Osteoblast (primary cell): ENCODE data around the gene PPFIA4. TPM values are rescaled to one million over a fixed set of nuclear protein-coding genes. Genes with fewer than 3 reads are reported as not detected.
A peak's percentile ranks its signal among the peaks of the same experiment; 100 is the strongest.
"Not testable (repeated sequence)": the region's sequence is repeated elsewhere in the genome, so short reads cannot be mapped to it uniquely, and the experiment has no call there.

Source experiments
- DNase-seq: peaks from one replicate; pipeline ENCODE4 v3.0.0; 2011; ENCODE audit warnings: low spot score, mixed read lengths; ENCODE audit not compliant: insufficient read length; ENCODE audit errors: missing footprints
- H2AFZ ChIP-seq: 2 replicates; pipeline ENCODE4 v1.6.0; 2011; ENCODE audit warnings: mild to moderate bottlenecking, low read length
- H3K27ac ChIP-seq: 2 replicates; pipeline ENCODE4 v1.5.1; 2011; ENCODE audit warnings: mild to moderate bottlenecking, low read depth, low read length, moderate library complexity
- H3K27me3 ChIP-seq: 2 replicates; pipeline ENCODE4 v1.6.0; 2012; ENCODE audit warnings: mild to moderate bottlenecking, control low read depth, inconsistent platforms, low read length, moderate library complexity; ENCODE audit not compliant: insufficient read depth
- H3K36me3 ChIP-seq: 2 replicates; pipeline ENCODE4 v1.5.1; 2011; ENCODE audit warnings: mild to moderate bottlenecking, low read length, control low read depth, moderate library complexity; ENCODE audit not compliant: insufficient read depth
- H3K4me1 ChIP-seq: 2 replicates; pipeline ENCODE4 v1.5.1; 2011; ENCODE audit warnings: mild to moderate bottlenecking, low read length, control low read depth, moderate library complexity; ENCODE audit not compliant: insufficient read depth
- H3K4me2 ChIP-seq: 2 replicates; pipeline ENCODE4 v1.6.0; 2011; ENCODE audit warnings: mild to moderate bottlenecking, low read length; ENCODE audit not compliant: insufficient read depth
- H3K4me3 ChIP-seq: fragments of 200-600 bp; sonication (generic); 3 replicates; pipeline ENCODE4 v1.5.1; 2012; ENCODE audit warnings: mild to moderate bottlenecking, low read length, inconsistent platforms; ENCODE audit not compliant: insufficient read depth
- H3K79me2 ChIP-seq: 2 replicates; pipeline ENCODE4 v1.6.0; 2012; ENCODE audit warnings: mild to moderate bottlenecking, low read length, control low read depth, inconsistent platforms; ENCODE audit not compliant: insufficient read depth
- H3K9me3 ChIP-seq: 2 replicates; pipeline ENCODE4 v1.5.1; 2011; ENCODE audit warnings: low read depth, low read length, control low read depth
- H4K20me1 ChIP-seq: 2 replicates; pipeline ENCODE4 v1.6.0; 2012; ENCODE audit warnings: mild to moderate bottlenecking, low read length, control low read depth; ENCODE audit not compliant: insufficient read depth
- total RNA-seq: library from RNA; depleted of rRNA; stranded (reverse); fragments of >200 nt; gene quantifications from 2 replicates; pipeline ENCODE4 v1.2.3, GENCODE V29; 2012
- TF ChIP-seq, protein P1 (sequence below): IDR thresholded peaks from 2 replicates; pipeline ENCODE4 v1.5.1; 2011; ENCODE audit warnings: mild to moderate bottlenecking, low read depth, low read length, moderate library complexity; ENCODE audit errors: extremely low read depth

The PPFIA4 gene
- total RNA-seq, 1 donor, result 10.9 TPM

DNA sequence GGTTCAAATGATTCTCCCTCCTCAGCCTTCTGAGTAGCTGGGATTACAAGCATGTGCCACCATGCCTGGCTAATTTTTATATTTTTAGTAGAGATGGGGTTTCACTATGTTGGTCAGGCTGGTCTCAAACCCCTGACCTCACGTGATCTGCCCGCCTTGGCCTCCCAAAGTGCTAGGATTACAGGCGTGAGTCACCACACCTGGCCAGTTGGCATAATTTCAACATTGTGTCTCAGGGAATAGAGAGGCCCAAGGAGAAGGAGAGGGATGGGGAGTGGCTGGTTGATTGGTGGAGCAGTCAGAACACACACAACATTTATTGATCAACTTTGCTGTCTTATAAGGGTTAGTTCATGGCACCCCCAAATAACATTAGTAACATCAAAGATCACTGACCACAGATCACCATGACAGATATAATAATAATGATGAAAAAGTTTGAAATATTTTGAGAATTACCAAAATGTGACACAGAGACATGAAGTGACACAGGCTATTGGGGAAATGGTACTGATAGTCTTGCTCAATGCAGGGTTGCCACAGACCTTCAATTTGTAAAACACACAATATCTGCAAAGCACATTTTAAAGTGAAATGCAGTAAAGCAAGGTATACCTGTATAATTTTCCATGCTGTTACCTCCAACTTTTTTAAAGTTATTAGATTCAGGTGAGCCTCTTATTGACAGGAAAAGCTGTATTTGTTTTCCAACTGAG, 43.4 kb upstream of the PPFIA4 start:
- Histone ChIP-seq H2AFZ (no peak overlapping the region), H3K27ac (no peak overlapping the region), H3K27me3 (peaks cover 37% of the 10 kb centered on the region), H3K4me1 (no peaks in the 10 kb centered on the region), H3K9me3 (no peaks in the 10 kb centered on the region), H3K36me3 (no peaks in the 10 kb centered on the region), H3K4me2 (no peak overlapping the region), H4K20me1 (no peaks in the 10 kb centered on the region), H3K79me2 (no peaks in the 10 kb centered on the region), H3K4me3 (no peak overlapping the region)
- TF ChIP-seq, protein P1, sequence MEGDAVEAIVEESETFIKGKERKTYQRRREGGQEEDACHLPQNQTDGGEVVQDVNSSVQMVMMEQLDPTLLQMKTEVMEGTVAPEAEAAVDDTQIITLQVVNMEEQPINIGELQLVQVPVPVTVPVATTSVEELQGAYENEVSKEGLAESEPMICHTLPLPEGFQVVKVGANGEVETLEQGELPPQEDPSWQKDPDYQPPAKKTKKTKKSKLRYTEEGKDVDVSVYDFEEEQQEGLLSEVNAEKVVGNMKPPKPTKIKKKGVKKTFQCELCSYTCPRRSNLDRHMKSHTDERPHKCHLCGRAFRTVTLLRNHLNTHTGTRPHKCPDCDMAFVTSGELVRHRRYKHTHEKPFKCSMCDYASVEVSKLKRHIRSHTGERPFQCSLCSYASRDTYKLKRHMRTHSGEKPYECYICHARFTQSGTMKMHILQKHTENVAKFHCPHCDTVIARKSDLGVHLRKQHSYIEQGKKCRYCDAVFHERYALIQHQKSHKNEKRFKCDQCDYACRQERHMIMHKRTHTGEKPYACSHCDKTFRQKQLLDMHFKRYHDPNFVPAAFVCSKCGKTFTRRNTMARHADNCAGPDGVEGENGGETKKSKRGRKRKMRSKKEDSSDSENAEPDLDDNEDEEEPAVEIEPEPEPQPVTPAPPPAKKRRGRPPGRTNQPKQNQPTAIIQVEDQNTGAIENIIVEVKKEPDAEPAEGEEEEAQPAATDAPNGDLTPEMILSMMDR, result no peak
- DNase-seq, result no peak

DNA sequence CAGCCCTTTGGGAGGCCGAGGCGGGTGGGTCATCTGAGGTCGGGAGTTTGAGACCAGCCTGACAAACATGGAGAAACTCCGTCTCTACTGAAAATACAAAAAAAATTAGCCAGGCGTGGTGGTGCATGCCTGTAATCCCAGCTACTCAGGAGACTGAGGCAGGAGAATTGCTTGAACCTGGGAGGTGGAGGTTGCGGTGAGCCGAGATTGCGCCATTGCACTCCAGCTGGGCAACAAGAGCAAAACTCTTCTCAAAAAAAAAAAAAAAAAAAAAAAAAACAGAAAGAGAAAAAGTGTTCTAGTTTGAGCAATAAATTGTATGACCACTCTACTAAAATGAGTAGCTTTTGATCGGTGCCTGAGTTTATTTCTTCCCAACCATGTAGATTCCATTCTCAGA, 40.2 kb upstream of the PPFIA4 start:
- not testable (repeated sequence) for H3K36me3 ChIP-seq, H4K20me1 ChIP-seq, H3K4me2 ChIP-seq, H3K79me2 ChIP-seq, H3K9me3 ChIP-seq, H3K4me3 ChIP-seq, H2AFZ ChIP-seq, H3K4me1 ChIP-seq, H3K27ac ChIP-seq
- DNase-seq, result peak; percentile 10
- H3K27me3 ChIP-seq, result peaks cover 35% of the 10 kb centered on the region

DNA sequence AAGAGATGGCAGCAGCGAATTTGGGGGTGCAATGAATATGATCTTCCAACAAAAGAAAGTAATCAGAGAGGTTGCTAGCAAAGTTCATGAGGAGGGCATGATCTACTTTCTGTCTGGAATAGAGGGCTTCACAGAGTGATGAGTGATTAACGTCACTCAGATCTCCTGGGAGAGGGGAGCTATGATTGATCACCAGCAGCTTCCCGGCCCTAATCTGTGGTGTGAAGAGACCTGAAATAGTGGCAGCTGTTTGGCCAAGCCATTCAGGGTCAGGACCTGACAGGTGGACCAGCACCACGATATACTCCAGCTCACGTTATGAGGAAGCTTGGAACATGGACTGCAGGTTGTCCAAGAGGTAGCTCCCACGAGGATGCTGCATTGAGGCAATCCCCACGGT, 39.0 kb upstream of the PPFIA4 start:
- H3K4me3 ChIP-seq, result no peak overlapping the region
- H3K27me3 ChIP-seq, result peaks cover 45% of the 10 kb centered on the region
- H4K20me1 ChIP-seq, result no peaks in the 10 kb centered on the region
- H3K4me2 ChIP-seq, result no peak overlapping the region
- H3K27ac ChIP-seq, result no peak overlapping the region
- TF ChIP-seq, protein P1, result no peak
- H3K36me3 ChIP-seq, result no peaks in the 10 kb centered on the region
- H3K4me1 ChIP-seq, result no peaks in the 10 kb centered on the region
- no peak overlapping the region for H2AFZ ChIP-seq
- no peak for DNase-seq
- no peaks in the 10 kb centered on the region for H3K79me2 ChIP-seq
- H3K9me3 ChIP-seq, result no peaks in the 10 kb centered on the region

DNA sequence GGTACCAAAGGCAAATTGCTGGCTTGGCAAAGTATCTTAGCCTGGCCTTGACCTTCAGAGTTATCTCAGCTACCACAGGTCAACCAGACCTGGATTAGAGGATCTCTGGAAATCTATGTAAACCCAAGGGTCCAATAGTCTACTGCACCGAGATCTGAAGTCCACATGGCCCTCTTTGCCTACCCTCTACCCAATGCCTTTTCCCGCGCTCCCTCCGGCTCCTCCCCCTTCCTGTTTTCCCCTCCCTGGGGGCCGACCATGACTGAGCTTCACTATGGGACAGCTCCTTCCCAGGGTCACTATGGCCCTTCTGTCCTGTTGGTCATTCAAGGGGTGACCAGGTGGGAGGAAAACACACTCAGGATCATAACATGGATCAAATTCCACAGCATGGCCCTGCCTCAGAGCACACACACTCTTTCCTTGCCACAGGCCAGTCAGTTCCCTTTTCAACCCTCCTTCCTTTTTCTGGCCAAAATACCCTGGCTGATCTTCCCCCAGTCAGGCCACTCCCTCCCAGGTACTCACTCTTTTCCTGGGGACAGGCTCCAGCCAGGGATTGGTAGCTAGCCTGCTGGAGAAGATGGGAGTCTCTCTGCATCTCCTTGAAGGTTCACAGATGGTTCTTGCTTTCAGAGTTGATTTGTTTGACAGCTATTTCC, 38.2 kb upstream of the PPFIA4 start:
- Histone ChIP-seq H3K4me1 (no peaks in the 10 kb centered on the region), H3K27ac (no peak overlapping the region), H3K36me3 (no peaks in the 10 kb centered on the region), H3K27me3 (peaks cover 47% of the 10 kb centered on the region), H2AFZ (no peak overlapping the region), H3K79me2 (no peaks in the 10 kb centered on the region), H3K4me3 (no peak overlapping the region), H3K4me2 (no peak overlapping the region), H4K20me1 (no peaks in the 10 kb centered on the region), H3K9me3 (no peaks in the 10 kb centered on the region)
- DNase-seq, result peak; percentile 18
- TF ChIP-seq, protein P1, result no peak
